HepG2 (cell line): Measurements from ENCODE around the gene UMPS. TPM values are rescaled to one million over a fixed set of nuclear protein-coding genes. Genes with fewer than 3 reads are reported as not detected.

Experiments used
- ARID2 ChIP-seq: sonication (generic); formaldehyde crosslinking; IDR thresholded peaks from 2 replicates; pipeline ENCODE4 v1.8.1; 2022; ENCODE audit warnings: mild to moderate bottlenecking, missing genetic modification reagents, borderline replicate concordance
- ETV5 ChIP-seq: IDR thresholded peaks from 2 replicates; pipeline ENCODE4 v1.6.1; 2018; ENCODE audit warnings: missing biosample characterization, missing genetic modification reagents, inconsistent platforms, borderline replicate concordance
- HNRNPK ChIP-seq: fragments of 200-400 bp; formaldehyde crosslinking; IDR thresholded peaks from 2 replicates; pipeline ENCODE4 v1.6.1; 2018; ENCODE audit warnings: low read length, low read depth, moderate library complexity, mild to moderate bottlenecking; ENCODE audit not compliant: poor library complexity, severe bottlenecking
- KDM1A ChIP-seq: IDR thresholded peaks from 2 replicates; pipeline ENCODE4 v1.6.1; 2016; ENCODE audit warnings: missing compliant biosample characterization
- PHF20 ChIP-seq: sonication (generic); formaldehyde crosslinking; IDR thresholded peaks from 2 replicates; pipeline ENCODE4 v1.5.0; 2020; ENCODE audit warnings: mild to moderate bottlenecking, missing genetic modification reagents
- PRMT3 ChIP-seq: sonication (generic); formaldehyde crosslinking; IDR thresholded peaks from 2 replicates; pipeline ENCODE4 v1.8.1; 2022; ENCODE audit warnings: low read depth, mild to moderate bottlenecking, moderate library complexity, missing genetic modification reagents, borderline replicate concordance
- PRPF4 ChIP-seq: fragments of 200-400 bp; formaldehyde crosslinking; IDR thresholded peaks from 2 replicates; pipeline ENCODE4 v1.6.1; 2016; ENCODE audit warnings: low read length, low read depth; ENCODE audit not compliant: poor library complexity, severe bottlenecking
- SIN3A ChIP-seq: IDR thresholded peaks from 2 replicates; pipeline ENCODE4 v1.6.1; 2011; ENCODE audit warnings: low read depth, mild to moderate bottlenecking, control low read depth, low read length, borderline replicate concordance
- ZNF160 ChIP-seq: sonication (generic); formaldehyde crosslinking; IDR thresholded peaks from 2 replicates; pipeline ENCODE4 v1.8.0; 2022; ENCODE audit warnings: mild to moderate bottlenecking, inconsistent platforms, missing genetic modification reagents
- ZNF256 ChIP-seq: sonication (generic); formaldehyde crosslinking; conservative IDR thresholded peaks from 2 replicates; pipeline ENCODE4 v1.4.0; 2020; ENCODE audit warnings: missing genetic modification reagents
- ZNF407 ChIP-seq: sonication (generic); formaldehyde crosslinking; IDR thresholded peaks from one replicate; pipeline ENCODE4 v1.5.1; 2020; ENCODE audit warnings: mild to moderate bottlenecking, missing genetic modification reagents; ENCODE audit errors: not compliant biosample characterization
- ZNF589 ChIP-seq: sonication (generic); formaldehyde crosslinking; conservative IDR thresholded peaks from 2 replicates; pipeline ENCODE4 v1.8.0; 2022; ENCODE audit warnings: mild to moderate bottlenecking, moderate library complexity, missing genetic modification reagents
- ZNF7 ChIP-seq: IDR thresholded peaks from 2 replicates; pipeline ENCODE4 v1.6.1; 2016; ENCODE audit warnings: missing biosample characterization, missing genetic modification reagents
- ZNF749 ChIP-seq: sonication (generic); formaldehyde crosslinking; IDR thresholded peaks from 2 replicates; pipeline ENCODE4 v1.8.0; 2022; ENCODE audit warnings: mild to moderate bottlenecking, missing genetic modification reagents, moderate library complexity, borderline replicate concordance
- ZNF780A ChIP-seq: sonication (generic); formaldehyde crosslinking; IDR thresholded peaks from 2 replicates; pipeline ENCODE4 v1.8.0; 2022; ENCODE audit warnings: mild to moderate bottlenecking, missing genetic modification reagents, moderate library complexity
- ZSCAN20 ChIP-seq: sonication (generic); formaldehyde crosslinking; IDR thresholded peaks from 2 replicates; pipeline ENCODE4 v1.4.0; 2020; ENCODE audit warnings: missing genetic modification reagents, mild to moderate bottlenecking, borderline replicate concordance
- polyA plus RNA-seq, 8 experiments: library from polyadenylated mRNA; depleted of rRNA in 3 of 8; stranded (reverse) in 7 of 8; unstranded in 1 of 8; fragments of >200 nt; fragmentation: Illumina TruSeq in 4 of 8; extraction: Trizol in 4 of 8; gene quantifications; 2 replicates each; pipeline versions ENCODE4 v1.2.1 to v1.2.3, GENCODE V29; 2011 to 2016; ENCODE audit warnings: low read depth in 4 of 8, missing spikeins in 1 of 8, mixed read lengths in 1 of 8; ENCODE audit not compliant: insufficient read depth in 1 of 8
- total RNA-seq, 5 experiments: library from RNA; depleted of rRNA; stranded (reverse); fragments of >200 nt; fragmentation: Illumina TruSeq; extraction: Trizol; gene quantifications; 2 replicates each; pipeline ENCODE4 v1.2.3, GENCODE V29; 2016; ENCODE audit warnings: low read depth in 1 of 5
- TF ChIP-seq, protein P1 (sequence below): sonication (generic); formaldehyde crosslinking; IDR thresholded peaks from 2 replicates; pipeline ENCODE4 v1.4.0; 2020; ENCODE audit warnings: mild to moderate bottlenecking, missing genetic modification reagents
- TF ChIP-seq, protein P2 (sequence below): sonication (generic); formaldehyde crosslinking; IDR thresholded peaks from 2 replicates; pipeline ENCODE4 v1.4.0; 2020; ENCODE audit warnings: mild to moderate bottlenecking, missing genetic modification reagents

The UMPS gene
- total and polyA plus RNA-seq, 2 of the 13 experiments (the other 11 are each of a cell fraction or from before 2014, with no cell fraction given), result 52.7 to 74.2 TPM

GRCh38 chr3:124730129-124730940 lies at the start of gene UMPS (continued):
- TF ChIP-seq ZSCAN20 (CRISPR knock-in tag) (no peak), PHF20 (CRISPR knock-in tag) (peak; percentile 94), SIN3A (peak; percentile 27; the same call in 1 of the 2 replicates), PRMT3 (CRISPR knock-in tag) (peak; percentile 91), ZNF749 (CRISPR knock-in tag) (no peak), ZNF160 (CRISPR knock-in tag) (peak; percentile 63; the same call in 1 of the 2 replicates), ETV5 (CRISPR knock-in tag) (peak; percentile 51), ZNF256 (peak; percentile 73), HNRNPK (no peak), ZNF407 (CRISPR knock-in tag) (peak; percentile 52), KDM1A (no peak), ZNF589 (CRISPR knock-in tag) (no peak; the same call in none of the 2 replicates), ZNF7 (no peak), ZNF780A (CRISPR knock-in tag) (0 out of 2 replicates have a peak, but pooled peaks have one; percentile 47), ARID2 (CRISPR knock-in tag) (no peak), PRPF4 (no peak)
- TF ChIP-seq, protein P1, sequence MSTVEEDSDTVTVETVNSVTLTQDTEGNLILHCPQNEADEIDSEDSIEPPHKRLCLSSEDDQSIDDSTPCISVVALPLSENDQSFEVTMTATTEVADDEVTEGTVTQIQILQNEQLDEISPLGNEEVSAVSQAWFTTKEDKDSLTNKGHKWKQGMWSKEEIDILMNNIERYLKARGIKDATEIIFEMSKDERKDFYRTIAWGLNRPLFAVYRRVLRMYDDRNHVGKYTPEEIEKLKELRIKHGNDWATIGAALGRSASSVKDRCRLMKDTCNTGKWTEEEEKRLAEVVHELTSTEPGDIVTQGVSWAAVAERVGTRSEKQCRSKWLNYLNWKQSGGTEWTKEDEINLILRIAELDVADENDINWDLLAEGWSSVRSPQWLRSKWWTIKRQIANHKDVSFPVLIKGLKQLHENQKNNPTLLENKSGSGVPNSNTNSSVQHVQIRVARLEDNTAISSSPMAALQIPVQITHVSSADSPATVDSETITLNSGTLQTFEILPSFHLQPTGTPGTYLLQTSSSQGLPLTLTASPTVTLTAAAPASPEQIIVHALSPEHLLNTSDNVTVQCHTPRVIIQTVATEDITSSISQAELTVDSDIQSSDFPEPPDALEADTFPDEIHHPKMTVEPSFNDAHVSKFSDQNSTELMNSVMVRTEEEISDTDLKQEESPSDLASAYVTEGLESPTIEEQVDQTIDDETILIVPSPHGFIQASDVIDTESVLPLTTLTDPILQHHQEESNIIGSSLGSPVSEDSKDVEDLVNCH, result no peak
- TF ChIP-seq, protein P2, sequence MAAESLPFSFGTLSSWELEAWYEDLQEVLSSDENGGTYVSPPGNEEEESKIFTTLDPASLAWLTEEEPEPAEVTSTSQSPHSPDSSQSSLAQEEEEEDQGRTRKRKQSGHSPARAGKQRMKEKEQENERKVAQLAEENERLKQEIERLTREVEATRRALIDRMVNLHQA (CRISPR knock-in tag), result no peak
